HUES64 (cell line): Measurements from ENCODE around the gene RLN2. TPM values are rescaled to one million over a fixed set of nuclear protein-coding genes. Genes with fewer than 3 reads are reported as not detected.
"Not testable (repeated sequence)": the region's sequence is repeated elsewhere in the genome, so short reads cannot be mapped to it uniquely, and the experiment has no call there.

ENCODE experiments used
- H3K27ac ChIP-seq: 2 replicates; pipeline ENCODE4 v1.7.0; 2013; ENCODE audit warnings: low read depth, low read length, inconsistent platforms
- H3K27me3 ChIP-seq: 2 replicates; pipeline ENCODE4 v1.6.1; 2013; ENCODE audit warnings: mild to moderate bottlenecking, low read length; ENCODE audit not compliant: insufficient read depth
- H3K36me3 ChIP-seq: 2 replicates; pipeline ENCODE4 v1.6.1; 2013; ENCODE audit warnings: mild to moderate bottlenecking, low read length; ENCODE audit not compliant: insufficient read depth
- H3K4me1 ChIP-seq: 2 replicates; pipeline ENCODE4 v1.6.1; 2013; ENCODE audit warnings: mild to moderate bottlenecking, low read length, moderate library complexity; ENCODE audit not compliant: insufficient read depth
- H3K4me3 ChIP-seq: 2 replicates; pipeline ENCODE4 v1.5.1; 2013; ENCODE audit warnings: mild to moderate bottlenecking, low read length, moderate library complexity
- H3K9ac ChIP-seq: 2 replicates; pipeline ENCODE4 v1.6.1; 2013; ENCODE audit warnings: mild to moderate bottlenecking, low read depth, low read length
- H3K9me3 ChIP-seq: 2 replicates; pipeline ENCODE4 v1.6.1; 2013; ENCODE audit warnings: low read depth, low read length; ENCODE audit not compliant: insufficient read depth
- WGBS: fragments of 150-250, 120-280 bp; methylation state at CpG from one replicate; pipeline ENCODE4 v1.1.7; 2013; ENCODE audit warnings: missing lambda C conversion rate; 5-methylcytosine and 5-hydroxymethylcytosine counted together
- polyA plus RNA-seq, 2 experiments: library from polyadenylated mRNA; stranded (reverse); fragments of 50-300 nt; gene quantifications; one replicate each; pipeline ENCODE4 v1.2.3, GENCODE V29; 2013

Gene RLN2, protein sequence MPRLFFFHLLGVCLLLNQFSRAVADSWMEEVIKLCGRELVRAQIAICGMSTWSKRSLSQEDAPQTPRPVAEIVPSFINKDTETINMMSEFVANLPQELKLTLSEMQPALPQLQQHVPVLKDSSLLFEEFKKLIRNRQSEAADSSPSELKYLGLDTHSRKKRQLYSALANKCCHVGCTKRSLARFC
- 2.4 TPM for polyA plus RNA-seq (2013, experiment 1 of 2)
- 1.8 TPM for polyA plus RNA-seq (2013, experiment 2 of 2)

DNA sequence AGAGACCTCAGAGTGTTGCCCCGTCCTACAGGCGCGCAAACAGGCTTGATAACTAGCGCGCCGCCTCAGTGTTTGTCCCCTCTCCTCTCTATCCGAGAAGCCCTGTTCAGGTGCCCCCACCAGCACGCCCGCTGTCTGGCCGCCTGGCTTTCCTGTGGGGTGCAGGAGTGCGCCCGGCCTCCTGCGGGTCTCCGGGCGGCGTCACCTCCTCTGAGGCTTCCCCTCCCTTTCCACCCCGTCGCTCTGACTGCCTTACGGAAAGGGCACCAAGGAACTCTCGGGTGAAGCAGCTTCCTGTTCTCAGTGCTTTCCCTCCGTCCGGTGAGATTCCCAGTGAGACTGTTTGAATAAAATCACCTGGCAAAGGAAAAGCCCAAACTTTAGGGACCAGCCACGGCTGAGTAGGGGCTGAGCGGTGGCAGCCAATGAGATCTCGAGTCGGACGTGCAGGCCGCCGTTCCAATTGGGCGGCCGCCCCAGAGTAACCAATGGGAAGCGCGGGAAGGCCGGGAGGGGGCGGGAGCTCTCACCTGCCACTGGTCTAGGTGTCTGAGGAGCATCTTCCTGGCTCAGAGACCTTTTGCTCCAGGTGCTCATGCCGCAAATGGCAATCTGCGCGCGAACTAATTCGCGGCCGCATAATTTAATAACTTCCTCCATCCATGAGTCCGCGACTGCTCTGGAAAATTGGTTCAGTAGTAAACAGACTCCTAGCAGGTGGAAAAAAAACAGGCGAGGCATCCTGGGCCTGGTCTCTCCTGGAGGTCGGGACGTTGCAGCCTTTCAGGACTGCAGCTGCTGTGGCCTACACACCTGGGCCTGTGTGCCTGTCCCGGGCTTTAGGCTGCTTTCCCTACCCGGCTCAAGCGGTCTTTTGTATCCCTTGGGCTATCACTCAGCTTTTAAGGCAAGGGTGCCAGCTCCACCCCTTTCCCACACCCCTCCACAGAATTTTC is at the start of gene RLN2:
Gene RLN2, minus strand, starts transcription at position 877 of the 956 bp plus-strand sequence. Its CDS starts 136 bp downstream, at position 741.
- not testable (repeated sequence) for H3K27ac ChIP-seq, H3K4me1 ChIP-seq, H3K36me3 ChIP-seq, H3K27me3 ChIP-seq, H3K9me3 ChIP-seq, H3K9ac ChIP-seq
- peak within 1 kb of the TSS; percentile 30; the same call in 1 of the 2 replicates for H3K4me3 ChIP-seq
- 77% methylated on average over 15 of the region's 50 CpGs for whole genome bisulfite sequencing

DNA sequence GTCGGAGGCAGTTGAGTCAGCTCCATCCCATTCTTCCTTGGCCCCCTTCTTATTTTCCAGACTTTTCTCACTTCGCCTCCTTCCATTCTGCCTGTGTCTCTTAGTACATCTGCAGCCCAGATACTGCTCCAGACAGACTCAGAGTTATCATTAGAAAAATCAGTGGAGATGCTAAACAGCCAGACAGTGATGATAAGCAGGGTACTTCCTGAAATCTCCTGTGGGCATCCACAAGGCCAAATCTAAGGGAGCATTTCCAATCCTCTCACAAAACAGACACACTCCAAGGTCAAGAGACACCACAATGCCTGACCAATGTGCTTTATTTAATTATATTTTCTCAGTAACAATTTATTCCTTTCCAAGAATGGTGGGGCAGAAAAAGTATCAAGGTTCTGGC is 49.7 kb upstream of the RLN2 start:
- Histone ChIP-seq H3K36me3 (no peaks in the 10 kb centered on the region), H3K27ac (no peak overlapping the region), H3K4me3 (no peak overlapping the region), H3K4me1 (no peaks in the 10 kb centered on the region), H3K9ac (no peak overlapping the region), H3K9me3 (no peaks in the 10 kb centered on the region), H3K27me3 (no peaks in the 10 kb centered on the region)
- WGBS = 90% methylated on average over 2 of the region's 2 CpGs

DNA sequence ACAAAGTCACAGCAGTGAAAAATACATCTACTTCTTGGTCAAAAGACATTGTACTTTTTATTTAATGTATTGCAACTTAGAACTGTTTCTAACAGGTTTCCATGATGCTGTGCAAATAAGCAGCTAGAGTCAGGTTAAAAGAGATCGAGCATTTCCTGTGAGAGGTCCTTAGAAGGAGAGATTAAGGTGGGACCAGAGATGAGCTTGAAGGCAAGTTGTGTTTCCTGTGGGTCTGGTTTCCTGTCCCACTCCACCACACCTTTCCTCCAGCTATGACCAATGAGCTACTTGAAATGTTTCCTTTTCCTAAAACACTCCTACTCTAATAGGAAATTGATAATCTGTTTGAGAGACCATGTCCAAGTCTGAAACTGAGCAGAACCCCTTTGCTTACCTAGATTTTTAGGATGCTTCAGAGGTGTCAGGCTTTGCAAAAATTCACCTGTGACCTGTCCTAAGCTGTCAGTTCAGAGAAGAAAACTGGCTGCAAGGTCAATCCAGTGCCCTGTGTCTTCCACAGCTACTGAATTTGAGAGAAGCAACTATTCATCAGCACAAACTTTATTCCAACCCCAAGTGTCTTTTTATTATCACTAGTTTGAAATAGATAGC is 48.2 kb upstream of the RLN2 start:
- Histone ChIP-seq H3K4me1 (no peaks in the 10 kb centered on the region), H3K27me3 (no peaks in the 10 kb centered on the region), H3K36me3 (no peaks in the 10 kb centered on the region), H3K4me3 (no peak overlapping the region), H3K9ac (no peak overlapping the region), H3K9me3 (no peaks in the 10 kb centered on the region), H3K27ac (no peak overlapping the region)
- 93% methylated on average over 1 of the region's 1 CpG for WGBS

DNA sequence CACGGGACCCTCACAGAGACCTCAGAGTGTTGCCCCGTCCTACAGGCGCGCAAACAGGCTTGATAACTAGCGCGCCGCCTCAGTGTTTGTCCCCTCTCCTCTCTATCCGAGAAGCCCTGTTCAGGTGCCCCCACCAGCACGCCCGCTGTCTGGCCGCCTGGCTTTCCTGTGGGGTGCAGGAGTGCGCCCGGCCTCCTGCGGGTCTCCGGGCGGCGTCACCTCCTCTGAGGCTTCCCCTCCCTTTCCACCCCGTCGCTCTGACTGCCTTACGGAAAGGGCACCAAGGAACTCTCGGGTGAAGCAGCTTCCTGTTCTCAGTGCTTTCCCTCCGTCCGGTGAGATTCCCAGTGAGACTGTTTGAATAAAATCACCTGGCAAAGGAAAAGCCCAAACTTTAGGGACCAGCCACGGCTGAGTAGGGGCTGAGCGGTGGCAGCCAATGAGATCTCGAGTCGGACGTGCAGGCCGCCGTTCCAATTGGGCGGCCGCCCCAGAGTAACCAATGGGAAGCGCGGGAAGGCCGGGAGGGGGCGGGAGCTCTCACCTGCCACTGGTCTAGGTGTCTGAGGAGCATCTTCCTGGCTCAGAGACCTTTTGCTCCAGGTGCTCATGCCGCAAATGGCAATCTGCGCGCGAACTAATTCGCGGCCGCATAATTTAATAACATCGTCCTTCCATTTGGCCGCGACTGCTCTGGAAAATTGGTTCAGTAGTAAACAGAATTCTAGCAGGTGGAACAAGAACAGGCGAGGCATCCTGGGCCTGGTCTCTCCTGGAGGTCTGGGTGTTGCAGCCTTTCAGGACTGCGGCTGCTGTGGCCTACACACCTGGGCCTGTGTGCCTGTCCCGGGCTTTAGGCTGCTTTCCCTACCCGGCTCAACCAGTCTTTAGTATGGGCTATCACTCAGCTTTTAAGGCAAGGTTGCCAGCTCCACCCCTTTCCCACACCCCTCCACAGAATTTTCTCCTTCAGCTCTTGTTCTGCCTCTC is 34.8 kb upstream of the RLN2 start, which contains the start of gene RLN1:
Gene RLN1, minus strand, starts transcription at position 885 of the 990 bp plus-strand sequence. Its CDS starts 130 bp downstream, at position 755.
- not testable (repeated sequence) for H3K27me3 ChIP-seq, H3K36me3 ChIP-seq, H3K9me3 ChIP-seq, H3K9ac ChIP-seq, H3K4me1 ChIP-seq, H3K27ac ChIP-seq
- WGBS = 35% methylated on average over 14 of the region's 50 CpGs
- peak within 1 kb of the TSS; percentile 30 for H3K4me3 ChIP-seq

DNA sequence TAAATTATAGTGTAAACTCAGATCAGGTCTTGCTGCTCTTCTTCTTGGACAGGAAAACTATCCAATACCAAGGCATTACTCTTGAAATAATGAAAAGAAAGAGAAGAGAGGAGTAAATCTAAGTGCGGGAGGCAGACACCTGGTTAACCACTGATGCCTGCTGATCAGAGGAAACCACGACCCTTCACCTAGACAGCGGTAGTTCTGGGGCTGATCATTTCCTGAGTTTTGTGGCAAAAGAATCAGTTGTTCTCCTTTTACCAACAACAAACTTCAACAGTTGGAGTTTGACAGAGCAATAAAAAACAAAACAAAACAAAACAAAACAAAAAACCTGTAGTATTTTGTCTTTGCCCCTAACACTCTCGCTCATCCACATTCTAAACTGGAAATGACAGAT is 32.2 kb upstream of the RLN2 start:
- H3K36me3 ChIP-seq = no peaks in the 10 kb centered on the region
- H3K27me3 ChIP-seq = no peaks in the 10 kb centered on the region
- H3K27ac ChIP-seq = no peak overlapping the region
- WGBS = 96% methylated on average over 3 of the region's 4 CpGs
- no peaks in the 10 kb centered on the region for H3K9me3 ChIP-seq
- H3K9ac ChIP-seq = no peak overlapping the region
- no peak overlapping the region for H3K4me3 ChIP-seq
- peaks cover 3% of the 10 kb centered on the region; the same call in 1 of the 2 replicates for H3K4me1 ChIP-seq

DNA sequence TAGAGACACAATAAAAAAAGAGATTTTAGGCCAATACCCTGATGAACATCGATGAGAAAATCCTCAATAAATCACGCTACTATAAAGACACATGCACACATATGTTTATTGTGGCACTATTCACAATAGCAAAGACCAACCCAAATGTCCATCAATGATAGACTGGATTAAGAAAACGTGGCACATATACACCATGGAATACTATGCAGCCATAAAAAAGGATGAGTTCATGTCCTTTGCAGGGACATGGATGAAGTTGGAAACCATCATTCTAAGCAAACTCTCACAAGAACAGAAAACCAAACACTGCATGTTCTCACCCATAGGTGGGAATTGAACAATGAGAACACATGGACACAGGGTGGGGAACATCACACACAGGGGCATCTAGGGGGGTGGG is 26.8 kb upstream of the RLN2 start:
- H3K27ac ChIP-seq, H3K36me3 ChIP-seq: not testable (repeated sequence)
- WGBS = 96% methylated on average over 3 of the region's 3 CpGs

DNA sequence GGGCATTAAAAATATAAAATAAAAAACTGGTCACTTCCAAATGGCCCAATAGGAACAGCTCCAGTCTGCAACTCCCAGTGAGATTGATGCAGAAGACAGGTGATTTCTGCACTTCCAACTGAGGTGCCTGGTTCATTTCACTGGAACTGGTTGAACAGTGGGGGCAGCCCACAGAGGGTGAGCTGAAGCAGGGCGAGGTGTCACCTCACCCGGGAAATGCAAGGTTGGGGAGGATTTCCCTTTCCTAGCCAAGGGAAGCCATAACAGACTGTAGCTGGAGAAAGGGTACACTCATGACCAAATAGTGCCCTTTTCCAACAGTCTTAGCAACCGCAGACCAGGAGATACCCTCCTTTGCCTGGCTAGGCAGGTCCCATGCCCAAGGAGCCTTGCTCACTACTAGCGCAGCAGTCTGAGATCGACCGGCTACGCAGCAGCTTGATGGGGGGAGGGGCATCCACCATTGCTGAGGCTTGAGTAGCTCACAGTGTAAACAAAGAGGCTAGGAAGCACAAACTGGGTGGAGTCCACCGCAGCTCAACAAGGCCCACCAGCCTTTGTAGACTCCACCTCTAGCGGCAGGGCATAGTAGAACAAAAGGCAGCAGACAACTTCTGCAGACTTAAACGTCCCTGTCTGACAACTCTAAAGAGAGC is 22.5 kb upstream of the RLN2 start:
- peak overlapping the region; percentile 44; the same call in 1 of the 2 replicates for H3K9ac ChIP-seq
- no peak overlapping the region for H3K27ac ChIP-seq
- H3K9me3 ChIP-seq = no peaks in the 10 kb centered on the region
- peaks cover 10% of the 10 kb centered on the region; the same call in 1 of the 2 replicates for H3K4me1 ChIP-seq
- H3K27me3 ChIP-seq = no peaks in the 10 kb centered on the region
- peak overlapping the region; percentile 27 for H3K4me3 ChIP-seq
- WGBS = 39% methylated on average over 10 of the region's 10 CpGs
- no peaks in the 10 kb centered on the region for H3K36me3 ChIP-seq

More for the DNA sequence above, 26.8 kb upstream of the RLN2 start:
- not testable (repeated sequence) for H3K9me3 ChIP-seq, H3K9ac ChIP-seq, H3K27me3 ChIP-seq, H3K4me3 ChIP-seq
- peaks cover 10% of the 10 kb centered on the region; the same call in 1 of the 2 replicates for H3K4me1 ChIP-seq

DNA sequence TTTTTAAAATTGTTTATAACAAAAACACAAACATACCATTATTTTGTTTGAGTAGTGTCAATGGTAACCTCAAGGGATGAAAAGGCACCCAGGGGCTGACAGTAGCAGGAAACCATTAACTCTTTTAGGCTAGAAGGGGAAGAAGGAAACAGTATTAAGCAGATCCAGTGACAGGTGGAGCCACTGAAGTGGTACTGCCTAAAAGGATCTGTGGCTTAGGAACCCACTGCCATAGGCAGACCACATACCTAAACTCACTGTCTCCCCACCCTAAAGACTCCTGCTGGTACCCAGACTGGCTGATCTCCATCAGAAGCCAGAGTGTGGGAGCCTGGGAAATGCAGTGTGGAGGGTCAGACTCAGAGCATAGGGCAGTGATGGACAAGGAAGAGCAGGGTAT is 21.7 kb upstream of the RLN2 start:
- Histone ChIP-seq H3K9ac (no peak overlapping the region), H3K4me3 (no peak overlapping the region), H3K27ac (no peak overlapping the region), H3K36me3 (no peaks in the 10 kb centered on the region), H3K4me1 (peaks cover 10% of the 10 kb centered on the region; the same call in 1 of the 2 replicates), H3K27me3 (no peaks in the 10 kb centered on the region), H3K9me3 (no peaks in the 10 kb centered on the region)

DNA sequence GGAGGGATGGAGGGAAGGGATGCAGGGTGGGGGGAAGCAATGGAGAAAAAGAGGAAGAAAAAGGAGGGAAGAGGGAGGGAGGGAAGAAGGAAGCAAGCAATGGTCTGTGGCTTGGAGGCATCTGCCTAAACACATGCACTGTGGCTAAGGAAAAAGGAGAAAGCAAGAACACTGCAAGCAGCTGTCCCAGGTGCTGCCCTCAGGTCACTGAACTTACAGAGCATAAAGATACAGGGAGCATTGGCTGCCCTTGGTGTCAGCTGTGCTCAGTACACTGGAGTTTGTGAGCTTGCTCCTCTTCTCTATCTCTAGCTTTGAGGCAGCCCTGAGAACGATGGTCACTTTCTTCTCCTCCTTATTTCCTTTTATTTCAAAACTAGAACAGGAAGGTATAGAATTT is 17.1 kb upstream of the RLN2 start:
- no CpG with 5 or more reads among the region's 1 CpG for WGBS
- H3K4me3 ChIP-seq, H3K27me3 ChIP-seq, H3K4me1 ChIP-seq, H3K9me3 ChIP-seq, H3K27ac ChIP-seq, H3K9ac ChIP-seq, H3K36me3 ChIP-seq: not testable (repeated sequence)

DNA sequence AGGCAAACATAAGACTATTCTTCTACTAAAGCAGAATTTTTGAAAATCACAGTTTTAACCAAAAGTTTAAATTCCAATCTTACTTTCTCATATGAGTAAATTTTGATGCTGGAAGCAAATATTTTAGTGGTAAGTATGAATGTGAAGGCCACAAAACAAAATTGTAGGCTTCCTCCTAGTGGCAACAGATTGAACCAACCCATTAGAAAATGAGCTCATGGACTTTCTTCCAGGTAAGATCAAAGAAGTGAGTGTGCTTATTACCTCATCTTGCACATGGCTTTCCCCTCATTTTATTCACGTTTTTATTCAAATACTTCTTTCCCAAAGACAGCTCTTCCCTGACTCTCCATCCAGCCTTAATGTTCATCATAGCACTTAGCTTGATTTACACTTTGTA is 16.5 kb upstream of the RLN2 start:
- Histone ChIP-seq H3K27ac (no peak overlapping the region), H3K9ac (no peak overlapping the region), H3K4me3 (no peak overlapping the region), H3K27me3 (no peaks in the 10 kb centered on the region), H3K4me1 (no peaks in the 10 kb centered on the region), H3K36me3 (no peaks in the 10 kb centered on the region), H3K9me3 (peaks cover 3% of the 10 kb centered on the region; the same call in 1 of the 2 replicates)
- 67% methylated on average over 1 of the region's 1 CpG for WGBS
